SU-DHL-6 (cell line): Measurements from ENCODE around the gene CA11.

ENCODE experiments used
- H2AFZ ChIP-seq: fragments of 200-600 bp; sonication (generic); 2 replicates; pipeline ENCODE4 v1.6.1; 2014; ENCODE audit warnings: low read depth, mild to moderate bottlenecking, moderate library complexity, mixed read lengths, antibody characterized with exemption, low read length; ENCODE audit not compliant: severe bottlenecking
- H3F3A ChIP-seq: fragments of 200-600 bp; shearing (Covaris generic); 2 replicates; pipeline ENCODE4 v1.6.0; 2016; ENCODE audit warnings: antibody characterized with exemption, mild to moderate bottlenecking; ENCODE audit not compliant: insufficient read depth
- H3K27ac ChIP-seq: fragments of 200-600 bp; sonication (generic); 2 replicates; pipeline ENCODE4 v1.5.1; 2016; ENCODE audit warnings: low read depth, mild to moderate bottlenecking, low read length, moderate library complexity, mixed read lengths
- H3K27me3 ChIP-seq: fragments of 200-600 bp; sonication (generic), shearing (Covaris generic); 2 replicates; pipeline ENCODE4 v1.6.0; 2014; ENCODE audit warnings: mild to moderate bottlenecking, low read length
- H3K36me3 ChIP-seq: fragments of 200-600 bp; sonication (generic); 2 replicates; pipeline ENCODE4 v1.6.1; 2014; ENCODE audit warnings: mild to moderate bottlenecking, low read length, mixed read lengths
- H3K4me2 ChIP-seq: fragments of 300-600, 200-600 bp; shearing (Covaris generic), sonication (generic); 2 replicates; pipeline ENCODE4 v1.6.0; 2014; ENCODE audit warnings: low read length, low read depth, mild to moderate bottlenecking; ENCODE audit not compliant: poor library complexity, severe bottlenecking
- H3K4me3 ChIP-seq: fragments of 200-600 bp; sonication (generic); 2 replicates; pipeline ENCODE4 v1.5.1; 2014; ENCODE audit warnings: antibody characterized with exemption, low read length, mild to moderate bottlenecking, mixed read lengths; ENCODE audit not compliant: insufficient read depth, poor library complexity, severe bottlenecking
- H3K79me2 ChIP-seq: fragments of 200-600 bp; sonication (generic); 2 replicates; pipeline ENCODE4 v1.6.1; 2014; ENCODE audit warnings: mild to moderate bottlenecking, low read length, moderate library complexity; ENCODE audit not compliant: insufficient read depth
- H3K9ac ChIP-seq: fragments of 200-600 bp; sonication (generic); 2 replicates; pipeline ENCODE4 v1.7.0; 2014; ENCODE audit warnings: mild to moderate bottlenecking, low read length
- H3K9me2 ChIP-seq: fragments of 200-600 bp; sonication (generic); replicated peaks from 2 replicates; pipeline ENCODE4 v1.6.1; 2014; ENCODE audit warnings: low read length; ENCODE audit not compliant: insufficient read depth
- H3K9me3 ChIP-seq: fragments of 200-600 bp; sonication (generic); 2 replicates; pipeline ENCODE4 v1.6.1; 2014; ENCODE audit warnings: low read length, mixed read lengths; ENCODE audit not compliant: insufficient read depth
- H4K20me1 ChIP-seq: fragments of 200-600 bp; sonication (generic); 2 replicates; pipeline ENCODE4 v1.6.1; 2014; ENCODE audit warnings: low read depth, mild to moderate bottlenecking, antibody characterized with exemption, low read length, moderate library complexity, mixed read lengths
- CTCF ChIP-seq: fragments of 200-600 bp; sonication (generic); IDR thresholded peaks from one replicate; pipeline ENCODE4 v1.5.1; 2017; ENCODE audit warnings: antibody characterized with exemption, mild to moderate bottlenecking, low read length, moderate library complexity; ENCODE audit not compliant: insufficient read depth, poor library complexity, severe bottlenecking
- EZH2phosphoT487 ChIP-seq: fragments of 200-600 bp; sonication (generic), shearing (Covaris generic); conservative IDR thresholded peaks from 2 replicates; pipeline ENCODE4 v1.6.1; 2018; ENCODE audit warnings: mild to moderate bottlenecking, antibody characterized with exemption, low read length, moderate library complexity, mixed read lengths

Gene CA11

GRCh38 chr19:48673436-48674100 lies 27.6 kb upstream of the CA11 start:
- no peaks in the 10 kb centered on the region for H4K20me1 ChIP-seq

DNA sequence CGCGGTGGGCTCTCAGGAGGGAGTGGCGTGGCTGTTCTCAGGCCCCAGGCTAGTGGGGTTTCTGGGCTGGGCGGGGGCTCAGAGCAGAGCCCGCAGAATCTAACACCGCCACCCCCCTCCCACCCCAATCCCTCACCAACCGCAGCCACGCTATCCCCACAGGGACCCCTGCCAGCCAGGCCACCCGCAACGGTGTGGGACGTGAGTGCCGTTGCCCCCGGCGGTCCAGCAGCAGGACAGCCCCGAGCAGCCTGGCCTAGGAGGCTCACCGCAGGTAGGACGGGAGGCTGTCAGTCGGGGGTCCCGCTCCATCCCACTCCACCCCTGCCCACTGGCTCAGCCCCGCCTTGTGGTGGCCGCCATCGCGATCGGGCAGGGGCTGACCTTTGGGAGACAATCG lies 27.0 kb upstream of the CA11 start, which contains the start of gene NTN5:
TSS of gene NTN5 (minus strand) at position 24 of the 400 bp plus-strand sequence. CDS start 2,031 bp downstream, outside the sequence.
- H3K27ac ChIP-seq, result no peak within 1 kb of the TSS
- no peaks in the 10 kb centered on the region for H3K79me2 ChIP-seq
- no peaks in the 10 kb centered on the region for H3K9me3 ChIP-seq
- TF ChIP-seq CTCF (no peak), EZH2phosphoT487 (no peak)
- no peaks in the 10 kb centered on the region for H4K20me1 ChIP-seq
- no peak within 1 kb of the TSS for H2AFZ ChIP-seq
- no peaks in the 10 kb centered on the region for H3K9me2 ChIP-seq
- H3K36me3 ChIP-seq, result no peaks in the 10 kb centered on the region
- no peaks in the 10 kb centered on the region for H3K27me3 ChIP-seq
- no peak within 1 kb of the TSS for H3K4me2 ChIP-seq
- no peaks in the 10 kb centered on the region for H3F3A ChIP-seq
- H3K4me3 ChIP-seq, result no peak within 1 kb of the TSS
- H3K9ac ChIP-seq, result no peak within 1 kb of the TSS

More at GRCh38 chr19:48673436-48674100, 27.6 kb upstream of the CA11 start:
- Histone ChIP-seq H3K27me3 (no peaks in the 10 kb centered on the region), H3K36me3 (no peaks in the 10 kb centered on the region), H3K4me3 (no peak overlapping the region), H3K9ac (no peak overlapping the region), H3K9me3 (no peaks in the 10 kb centered on the region), H3K27ac (no peak overlapping the region), H3F3A (no peaks in the 10 kb centered on the region), H3K4me2 (no peak overlapping the region), H3K79me2 (no peaks in the 10 kb centered on the region), H2AFZ (no peak overlapping the region), H3K9me2 (no peaks in the 10 kb centered on the region)
- TF ChIP-seq EZH2phosphoT487 (no peak), CTCF (no peak)

DNA sequence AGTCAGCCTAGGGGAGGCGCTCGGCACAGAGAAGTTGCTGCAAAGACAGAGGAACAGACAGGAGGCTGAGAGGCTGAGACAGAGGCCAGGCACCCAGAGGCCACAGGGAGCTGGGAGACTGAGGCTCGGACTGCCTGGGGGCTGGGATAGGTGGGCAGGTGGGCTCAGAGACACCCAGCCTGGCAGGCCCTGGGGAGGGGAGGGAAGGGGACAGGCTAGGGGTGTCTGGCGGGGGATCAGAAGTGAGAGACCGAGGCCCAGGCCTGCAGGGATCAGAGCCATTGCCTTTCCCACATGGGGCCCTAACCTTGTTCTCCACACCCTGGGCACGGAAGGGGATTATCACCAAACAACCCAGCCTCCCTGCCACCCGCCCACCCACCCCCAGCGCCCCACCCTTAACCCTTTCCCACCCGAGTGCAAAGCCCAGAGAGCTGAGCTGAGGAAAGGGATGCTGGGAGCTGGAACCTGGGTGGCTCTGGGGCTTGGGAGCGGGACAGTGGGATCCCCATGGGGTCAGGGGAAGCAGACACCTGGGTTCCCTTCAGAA lies 25.5 kb upstream of the CA11 start:
- Histone ChIP-seq H3K36me3 (no peaks in the 10 kb centered on the region), H3F3A (no peaks in the 10 kb centered on the region), H2AFZ (no peak overlapping the region), H3K27me3 (no peaks in the 10 kb centered on the region), H3K9ac (no peak overlapping the region), H3K4me2 (no peak overlapping the region), H3K9me2 (no peaks in the 10 kb centered on the region), H3K4me3 (no peak overlapping the region), H4K20me1 (no peaks in the 10 kb centered on the region), H3K79me2 (no peaks in the 10 kb centered on the region), H3K9me3 (no peaks in the 10 kb centered on the region), H3K27ac (no peak overlapping the region)
- TF ChIP-seq CTCF, result no peak
- TF ChIP-seq EZH2phosphoT487, result no peak
